Measurements from ENCODE around the gene DOLK. TPM values are rescaled to one million over a fixed set of nuclear protein-coding genes. Genes with fewer than 3 reads are reported as not detected.

Gene DOLK
- total RNA-seq, 2 donors from 2014 or later, result 5.3 to 8.5 TPM

DNA sequence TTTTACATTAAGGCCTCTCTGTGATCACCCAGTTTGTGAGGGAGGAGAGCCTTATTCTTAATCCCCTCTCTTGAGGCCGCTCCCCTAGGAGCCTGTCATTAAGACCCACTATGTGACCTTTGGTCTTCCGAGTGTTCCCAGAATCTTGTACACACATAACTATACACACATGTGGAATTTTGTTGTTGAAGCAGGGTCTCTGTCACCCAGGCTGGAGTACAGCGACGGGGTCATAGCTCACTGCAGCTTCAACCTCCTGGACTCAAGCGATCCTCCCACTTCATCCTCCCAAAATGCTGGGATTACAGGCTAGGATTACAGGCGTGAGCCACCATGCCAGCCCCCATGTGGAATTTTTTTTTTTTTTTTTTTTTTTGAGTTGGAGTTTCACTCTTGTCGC lies 41.4 kb downstream of the DOLK start:
- ATAC-seq (replicated peaks), result no peak
- Mint-ChIP-seq H3K27me3 (no peaks in the 10 kb centered on the region), H3K4me3 (no peak overlapping the region), H3K36me3 (ENCODE audit: low read depth) (peaks cover 33% of the 10 kb centered on the region), H3K9me3 (no peaks in the 10 kb centered on the region), H3K4me1 (peaks cover 13% of the 10 kb centered on the region), H3K27ac (no peak overlapping the region)

GRCh38 chr9:128903871-128904620 lies 43.4 kb downstream of the DOLK start:
- H3K27me3 Mint-ChIP-seq, result no peaks in the 10 kb centered on the region
- ATAC-seq (replicated peaks), result no peak

GRCh38 chr9:128903079-128903461 lies 44.3 kb downstream of the DOLK start:
- H3K4me1 Mint-ChIP-seq, result peaks cover 26% of the 10 kb centered on the region
- peak overlapping the region; percentile 88 for H3K27ac Mint-ChIP-seq
- peaks cover 17% of the 10 kb centered on the region for H3K36me3 Mint-ChIP-seq (ENCODE audit: low read depth)
- no peak for ATAC-seq (replicated peaks)
- no peaks in the 10 kb centered on the region for H3K27me3 Mint-ChIP-seq
- no peaks in the 10 kb centered on the region for H3K9me3 Mint-ChIP-seq
- peak overlapping the region; percentile 76 for H3K4me3 Mint-ChIP-seq

More at GRCh38 chr9:128903871-128904620, 43.4 kb downstream of the DOLK start:
- Mint-ChIP-seq H3K4me1 (peaks cover 22% of the 10 kb centered on the region), H3K36me3 (ENCODE audit: low read depth) (peaks cover 20% of the 10 kb centered on the region), H3K9me3 (no peaks in the 10 kb centered on the region), H3K4me3 (peak overlapping the region; percentile 10), H3K27ac (peak overlapping the region; percentile 63)

DNA sequence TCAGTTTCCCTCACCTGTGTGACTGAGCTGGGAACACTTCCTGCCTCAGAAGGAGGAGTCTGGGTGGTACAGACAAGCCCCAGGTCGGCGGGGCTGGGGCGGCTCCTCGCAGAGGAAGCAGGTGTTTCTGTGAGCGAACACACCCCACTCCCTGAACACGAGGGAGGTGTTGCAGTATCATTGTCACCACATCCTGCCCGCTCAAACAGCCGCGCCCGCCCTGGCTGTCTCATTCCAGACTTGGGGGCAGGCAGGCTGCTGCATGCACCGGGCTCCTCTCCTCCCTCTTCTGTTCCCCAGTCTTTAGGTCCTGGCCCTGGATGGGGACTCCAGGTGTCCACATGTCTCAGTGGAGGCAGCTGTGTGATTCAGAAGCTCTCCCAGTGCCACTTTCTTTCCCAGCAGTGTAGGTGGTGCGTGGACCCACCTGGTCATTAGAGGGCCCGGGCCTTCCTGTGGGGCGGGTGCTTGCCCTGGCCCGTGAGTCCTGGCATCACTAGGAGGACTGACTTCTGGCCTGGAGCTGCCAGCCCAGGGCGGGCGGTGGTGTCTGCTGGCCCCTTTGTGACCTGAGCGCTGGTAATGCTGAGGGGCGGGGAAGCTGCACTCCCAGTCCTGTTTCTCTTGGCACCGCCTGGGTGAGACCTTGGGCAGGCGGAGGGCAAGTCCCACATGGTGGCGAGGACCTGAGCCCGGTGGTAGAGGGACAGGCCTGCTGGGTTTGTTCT lies 44.9 kb downstream of the DOLK start:
- peak overlapping the region; percentile 88 for H3K27ac Mint-ChIP-seq

GRCh38 chr9:128901822-128902221 lies 45.6 kb downstream of the DOLK start:
- peak; percentile 8 for ATAC-seq (replicated peaks)
- H3K36me3 Mint-ChIP-seq (ENCODE audit: low read depth), result peaks cover 17% of the 10 kb centered on the region
- no peaks in the 10 kb centered on the region for H3K9me3 Mint-ChIP-seq
- peak overlapping the region; percentile 76 for H3K4me3 Mint-ChIP-seq
- H3K27ac Mint-ChIP-seq, result peak overlapping the region; percentile 88
- H3K27me3 Mint-ChIP-seq, result no peaks in the 10 kb centered on the region
- H3K4me1 Mint-ChIP-seq, result peaks cover 29% of the 10 kb centered on the region

More for the DNA sequence above, 44.9 kb downstream of the DOLK start:
- Mint-ChIP-seq H3K9me3 (no peaks in the 10 kb centered on the region), H3K4me3 (peak overlapping the region; percentile 76), H3K27me3 (no peaks in the 10 kb centered on the region), H3K4me1 (peaks cover 29% of the 10 kb centered on the region), H3K36me3 (ENCODE audit: low read depth) (peaks cover 15% of the 10 kb centered on the region)
- peak; percentile 89 for ATAC-seq (replicated peaks)

- H3K9me3 Mint-ChIP-seq, result no peaks in the 10 kb centered on the region
- H3K4me3 Mint-ChIP-seq, result peak overlapping the region; percentile 76
- peak overlapping the region; percentile 88 for H3K27ac Mint-ChIP-seq
- H3K36me3 Mint-ChIP-seq (ENCODE audit: low read depth), result peaks cover 21% of the 10 kb centered on the region
- no peak for ATAC-seq (replicated peaks)
- no peaks in the 10 kb centered on the region for H3K27me3 Mint-ChIP-seq
- H3K4me1 Mint-ChIP-seq, result peaks cover 29% of the 10 kb centered on the region
Observed at GRCh38 chr9:128901379-128901778, 46.0 kb downstream of the DOLK start.

DNA sequence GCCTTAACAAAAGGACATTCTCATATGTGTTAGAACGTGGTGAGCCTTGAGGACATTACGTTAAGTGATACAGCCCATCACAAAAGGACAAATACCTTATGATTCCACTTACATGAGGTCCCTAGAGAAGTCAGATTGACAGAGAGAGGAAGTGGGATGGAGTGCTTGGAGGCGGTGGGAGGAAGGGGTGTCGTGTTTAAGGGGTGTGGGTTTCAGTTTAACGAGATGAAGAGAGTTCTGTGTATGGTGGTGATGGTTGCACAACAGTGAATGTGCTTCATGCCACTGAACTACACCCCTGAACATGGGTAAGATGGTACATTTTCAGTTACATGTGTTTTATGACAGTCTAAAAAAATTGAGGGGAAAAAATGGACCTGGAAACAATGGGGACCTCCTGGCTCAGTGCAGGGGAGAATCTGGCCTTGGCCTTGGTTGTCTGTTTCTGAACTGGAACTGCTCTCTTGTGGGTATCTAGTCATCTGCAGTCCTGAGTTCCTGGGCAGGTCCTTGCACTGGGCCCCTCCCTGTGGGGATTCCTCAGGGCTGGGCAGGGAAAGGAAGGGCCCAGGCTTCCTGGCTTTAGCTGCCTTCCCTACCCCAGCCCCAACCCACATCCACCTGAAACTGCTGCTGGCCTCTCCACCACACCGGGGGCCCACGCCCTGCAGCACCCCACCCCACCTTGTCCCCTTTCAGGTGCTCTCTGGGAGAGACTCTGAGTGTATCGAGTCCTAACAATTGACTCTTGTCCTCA lies 47.7 kb downstream of the DOLK start:
- peaks cover 34% of the 10 kb centered on the region for H3K36me3 Mint-ChIP-seq (ENCODE audit: low read depth)
- ATAC-seq (replicated peaks), result peak; percentile 72

DNA sequence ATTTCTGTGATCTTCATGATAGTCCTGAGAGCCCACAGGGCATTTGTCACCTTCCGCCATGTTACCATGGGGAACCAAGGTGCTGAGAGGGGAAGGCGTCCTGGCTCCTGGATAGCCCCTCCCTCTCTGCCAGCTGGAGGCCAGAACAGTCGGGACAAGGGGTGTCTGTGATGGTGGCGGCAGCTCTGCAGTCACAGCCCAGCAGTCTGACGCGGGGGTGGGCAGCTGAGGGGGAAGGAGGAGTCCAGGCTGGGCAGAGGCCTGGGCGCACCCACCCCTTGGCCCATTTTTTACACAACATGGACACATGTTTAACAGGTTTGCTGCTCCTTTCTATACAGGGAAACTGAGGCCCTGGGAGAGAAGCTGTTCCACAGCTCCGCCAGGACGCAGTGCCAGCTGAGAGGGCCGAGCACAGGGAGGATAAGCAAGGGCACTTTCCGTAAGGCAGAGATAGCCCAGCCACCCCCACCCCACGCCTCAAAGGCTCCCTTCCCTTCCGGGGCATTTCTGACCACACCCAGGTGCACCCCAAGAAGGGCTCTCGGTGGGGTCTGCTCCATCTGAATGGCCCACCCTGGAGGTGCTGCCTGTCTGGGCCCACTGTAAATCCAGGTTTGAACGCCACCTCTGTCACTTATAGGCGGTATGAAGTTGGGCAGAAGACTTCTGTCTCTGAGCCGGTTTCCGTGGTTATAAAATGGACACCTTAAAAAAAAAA lies 48.4 kb downstream of the DOLK start:
- H3K4me3 Mint-ChIP-seq, result peak overlapping the region; percentile 67
- H3K9me3 Mint-ChIP-seq, result no peaks in the 10 kb centered on the region
- H3K27ac Mint-ChIP-seq, result peak overlapping the region; percentile 93
- H3K27me3 Mint-ChIP-seq, result no peaks in the 10 kb centered on the region
- peaks cover 38% of the 10 kb centered on the region for H3K4me1 Mint-ChIP-seq
- peaks cover 36% of the 10 kb centered on the region for H3K36me3 Mint-ChIP-seq (ENCODE audit: low read depth)
- no peak for ATAC-seq (replicated peaks)

More for the DNA sequence above, 47.7 kb downstream of the DOLK start:
- peaks cover 36% of the 10 kb centered on the region for H3K4me1 Mint-ChIP-seq
- peak overlapping the region; percentile 67 for H3K4me3 Mint-ChIP-seq
- H3K27ac Mint-ChIP-seq, result peak overlapping the region; percentile 93
- no peaks in the 10 kb centered on the region for H3K9me3 Mint-ChIP-seq
- no peaks in the 10 kb centered on the region for H3K27me3 Mint-ChIP-seq

- Mint-ChIP-seq H3K4me1 (peaks cover 40% of the 10 kb centered on the region), H3K4me3 (peak overlapping the region; percentile 67), H3K36me3 (ENCODE audit: low read depth) (peaks cover 40% of the 10 kb centered on the region), H3K27ac (peak overlapping the region; percentile 93), H3K9me3 (no peaks in the 10 kb centered on the region), H3K27me3 (no peaks in the 10 kb centered on the region)
- no peak for ATAC-seq (replicated peaks)
Observed at GRCh38 chr9:128898382-128898781, 49.0 kb downstream of the DOLK start.

GRCh38 chr9:128895556-128895955 lies 51.8 kb downstream of the DOLK start:
- Mint-ChIP-seq H3K27ac (peak overlapping the region; percentile 18), H3K4me3 (no peak overlapping the region), H3K27me3 (no peaks in the 10 kb centered on the region), H3K4me1 (peaks cover 38% of the 10 kb centered on the region), H3K9me3 (no peaks in the 10 kb centered on the region), H3K36me3 (ENCODE audit: low read depth) (peaks cover 50% of the 10 kb centered on the region)
- ATAC-seq (replicated peaks), result no peak

Other genes with a start within 250 kb of the DOLK start
- gene PKN3, start 245.1 kb downstream of the DOLK start, total RNA-seq, result 1 to 10 TPM; 4.1 to 9.1 TPM
- 10 to 100 TPM; 44.8 to 60.9 TPM for gene ZDHHC12, start 223.5 kb downstream of the DOLK start, total RNA-seq
- gene ZER1, start 175.7 kb downstream of the DOLK start, total RNA-seq, result 10 to 100 TPM; 16.0 to 28.5 TPM
- gene TBC1D13, start 160.3 kb downstream of the DOLK start, total RNA-seq, result 10 to 100 TPM; 18.7 to 24.2 TPM
- gene ENDOG, start 129.1 kb downstream of the DOLK start, total RNA-seq, result 10 to 100 TPM in 1 of 2 donors, 1 to 10 TPM in 1; 6.3 to 15.6 TPM
- 10 to 100 TPM; 51.4 to 80.8 TPM for gene SPOUT1, start 117.8 kb downstream of the DOLK start, total RNA-seq
- gene KYAT1, start 65.7 kb downstream of the DOLK start, total RNA-seq, result 10 to 100 TPM; 20.1 to 29.6 TPM
- 10 to 100 TPM; 19.3 to 24.5 TPM for gene LRRC8A, start 65.5 kb downstream of the DOLK start, total RNA-seq
- gene PHYHD1, start 26.6 kb downstream of the DOLK start, total RNA-seq, result under 1 TPM in 1 of 2 donors, not detected in 1; 0.77 TPM
- gene NUP188, start 96 bp upstream of the DOLK start, total RNA-seq, result 100 to 1,000 TPM; 110 to 115 TPM
- 10 to 100 TPM; 57.7 to 76.0 TPM for gene SH3GLB2, start 80.7 kb upstream of the DOLK start, total RNA-seq
- 10 to 100 TPM; 23.8 to 35.0 TPM for gene MIGA2, start 89.0 kb upstream of the DOLK start, total RNA-seq
- gene DOLPP1, start 133.5 kb upstream of the DOLK start, total RNA-seq, result 10 to 100 TPM; 12.3 to 20.8 TPM
- 10 to 100 TPM; 19.8 to 21.8 TPM for gene CRAT, start 163.2 kb upstream of the DOLK start, total RNA-seq
- 100 to 1,000 TPM in 1 of 2 donors, 10 to 100 TPM in 1; 77.9 to 131 TPM for gene PTPA, start 163.8 kb upstream of the DOLK start, total RNA-seq
- gene IER5L, start 230.7 kb upstream of the DOLK start, total RNA-seq, result 1 to 10 TPM in 1 of 2 donors, under 1 TPM in 1; 0.67 to 2.2 TPM